GM12878 (cell line): ENCODE data around the gene GTF2IRD1.

ENCODE experiments used
- CTCF ChIP-seq, 3 experiments: IDR thresholded peaks in 2 of 3; conservative IDR thresholded peaks in 1 of 3; 2 replicates each; pipeline ENCODE4 v1.5.1; 2011; ENCODE audit warnings: low read depth in 3 of 3, low read length in 3 of 3, mild to moderate bottlenecking in 3 of 3, control low read depth in 2 of 3, moderate library complexity in 2 of 3, inconsistent platforms in 1 of 3, mixed read lengths in 1 of 3; ENCODE audit not compliant: control insufficient read depth in 2 of 3, insufficient read depth in 1 of 3; ENCODE audit errors: extremely low read depth in 1 of 3
- ELK1 ChIP-seq: IDR thresholded peaks from 2 replicates; pipeline ENCODE4 v1.6.1; 2012; ENCODE audit warnings: low read depth, low read length, improper control_type of control experiment
- EP300 ChIP-seq, 2 experiments: fragments of 150-350 bp in 1 of 2; IDR thresholded peaks; 2 replicates each; pipeline ENCODE4 v1.6.1; 2011 to 2012; ENCODE audit warnings: low read depth in 2 of 2, low read length in 2 of 2, borderline replicate concordance in 1 of 2, improper control_type of control experiment in 1 of 2, inconsistent platforms in 1 of 2; ENCODE audit not compliant: control insufficient read depth in 1 of 2
- KAT2A ChIP-seq: conservative IDR thresholded peaks from 2 replicates; pipeline ENCODE4 v1.6.1; 2011; ENCODE audit warnings: low read depth, low read length; ENCODE audit not compliant: control insufficient read depth
- RAD21 ChIP-seq: IDR thresholded peaks from 2 replicates; pipeline ENCODE4 v1.6.1; 2011; ENCODE audit warnings: mild to moderate bottlenecking, low read depth, low read length, moderate library complexity; ENCODE audit not compliant: insufficient read depth
- RBBP5 ChIP-seq: fragments of 200-600 bp; sonication (generic); conservative IDR thresholded peaks from 2 replicates; pipeline ENCODE4 v1.6.1; 2016
- ZBTB40 ChIP-seq: fragments of 450-650 bp; IDR thresholded peaks from 2 replicates; pipeline ENCODE4 v1.6.1; 2016; ENCODE audit warnings: mild to moderate bottlenecking, moderate library complexity, borderline replicate concordance
- TF ChIP-seq, protein P1 (sequence below): IDR thresholded peaks from 2 replicates; pipeline ENCODE4 v1.6.1; 2012; ENCODE audit warnings: low read depth, low read length, improper control_type of control experiment
- TF ChIP-seq, protein P2 (sequence below): IDR thresholded peaks from 2 replicates; pipeline ENCODE4 v1.6.1; 2011; ENCODE audit warnings: borderline replicate concordance, low read depth, mild to moderate bottlenecking, moderate library complexity, low read length; ENCODE audit not compliant: insufficient read depth, poor library complexity, severe bottlenecking

- TF ChIP-seq, protein P1, sequence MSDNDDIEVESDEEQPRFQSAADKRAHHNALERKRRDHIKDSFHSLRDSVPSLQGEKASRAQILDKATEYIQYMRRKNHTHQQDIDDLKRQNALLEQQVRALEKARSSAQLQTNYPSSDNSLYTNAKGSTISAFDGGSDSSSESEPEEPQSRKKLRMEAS, result 0 out of 2 replicates have a peak, but pooled peaks have one; percentile 22
- TF ChIP-seq RAD21 (no peak), RBBP5 (no peak), ELK1 (peak; percentile 61), CTCF (IDR thresholded peaks at IDR 0.05 in 2 of 3, conservative IDR thresholded peaks at IDR 0.05 in 1 of 3; ENCODE audit: control insufficient read depth in 2 of 3, extremely low read depth in 1 of 3, insufficient read depth in 1 of 3, low read depth in 3 of 3, low read length in 3 of 3) (0 out of 6 replicates have a peak, but pooled peaks of 2 of the 3 experiments have one; percentile 2 to 9), ZBTB40 (no peak), KAT2A (no peak), EP300 (IDR thresholded peaks at IDR 0.05; ENCODE audit: borderline replicate concordance in 1 of 2, control insufficient read depth in 1 of 2, low read depth in 2 of 2, low read length in 2 of 2) (no peak)
- TF ChIP-seq, protein P2, sequence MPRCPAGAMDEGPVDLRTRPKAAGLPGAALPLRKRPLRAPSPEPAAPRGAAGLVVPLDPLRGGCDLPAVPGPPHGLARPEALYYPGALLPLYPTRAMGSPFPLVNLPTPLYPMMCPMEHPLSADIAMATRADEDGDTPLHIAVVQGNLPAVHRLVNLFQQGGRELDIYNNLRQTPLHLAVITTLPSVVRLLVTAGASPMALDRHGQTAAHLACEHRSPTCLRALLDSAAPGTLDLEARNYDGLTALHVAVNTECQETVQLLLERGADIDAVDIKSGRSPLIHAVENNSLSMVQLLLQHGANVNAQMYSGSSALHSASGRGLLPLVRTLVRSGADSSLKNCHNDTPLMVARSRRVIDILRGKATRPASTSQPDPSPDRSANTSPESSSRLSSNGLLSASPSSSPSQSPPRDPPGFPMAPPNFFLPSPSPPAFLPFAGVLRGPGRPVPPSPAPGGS, result peak; percentile 17
These were observed 152.6 kb downstream of the GTF2IRD1 start for GRCh38 chr7:74606101-74606908.
